Measurements from ENCODE around the gene RASAL1. TPM values are rescaled to one million over a fixed set of nuclear protein-coding genes. Genes with fewer than 3 reads are reported as not detected.

Gene RASAL1
- total and polyA plus RNA-seq, 2 experiments from 2014 or later: 2.7 to 8.2 TPM

- Histone ChIP-seq H3K4me3 (no peak overlapping the region), H3K4me1 (ENCODE audit: insufficient read depth) (peaks cover 14% of the 10 kb centered on the region), H3K36me3 (ENCODE audit: insufficient read depth) (no peaks in the 10 kb centered on the region), H4K20me1 (replicated peaks; ENCODE audit: insufficient read depth) (no peaks in the 10 kb centered on the region), H3F3A (replicated peaks; ENCODE audit: low read depth) (0 out of 2 replicates have a peak, but pooled peaks cover 4% of the 10 kb centered on the region), H3K79me2 (replicated peaks; ENCODE audit: insufficient read depth) (no peaks in the 10 kb centered on the region), H3K4me2 (no peak overlapping the region), H3K9me2 (ENCODE audit: insufficient read depth) (no peaks in the 10 kb centered on the region), H2AFZ (no peak overlapping the region), H3K27me3 (ENCODE audit: insufficient read depth) (peaks cover 8% of the 10 kb centered on the region), H3K27ac (ENCODE audit: low read depth) (no peak overlapping the region)
- ATAC-seq: no peak
- DNase-seq (ENCODE audit: low spot score): no peak
- TF ChIP-seq ETS1 (IDR thresholded peaks at IDR 0.05): no peak
- no peak for TF ChIP-seq EZH2 (IDR thresholded peaks at IDR 0.05; ENCODE audit: low read depth, unreplicated experiment)
- no peak for TF ChIP-seq POLR2AphosphoS5 (IDR thresholded peaks at IDR 0.05; ENCODE audit: low read depth)
- H3K27ac Mint-ChIP-seq: no peak overlapping the region
- H3K4me1 Mint-ChIP-seq: peaks cover 15% of the 10 kb centered on the region
- no peaks in the 10 kb centered on the region for H3K36me3 Mint-ChIP-seq (ENCODE audit: low read depth)
- H3K9me3 Mint-ChIP-seq: no peaks in the 10 kb centered on the region; the same call in 2 of the 3 replicates
- H3K27me3 Mint-ChIP-seq (ENCODE audit: insufficient read depth, low read depth, poor library complexity): peaks cover 20% of the 10 kb centered on the region
- no peak overlapping the region for H3K4me3 Mint-ChIP-seq
These were observed 3.3 kb upstream of the RASAL1 start for GRCh38 chr12:113138826-113139225.

DNA sequence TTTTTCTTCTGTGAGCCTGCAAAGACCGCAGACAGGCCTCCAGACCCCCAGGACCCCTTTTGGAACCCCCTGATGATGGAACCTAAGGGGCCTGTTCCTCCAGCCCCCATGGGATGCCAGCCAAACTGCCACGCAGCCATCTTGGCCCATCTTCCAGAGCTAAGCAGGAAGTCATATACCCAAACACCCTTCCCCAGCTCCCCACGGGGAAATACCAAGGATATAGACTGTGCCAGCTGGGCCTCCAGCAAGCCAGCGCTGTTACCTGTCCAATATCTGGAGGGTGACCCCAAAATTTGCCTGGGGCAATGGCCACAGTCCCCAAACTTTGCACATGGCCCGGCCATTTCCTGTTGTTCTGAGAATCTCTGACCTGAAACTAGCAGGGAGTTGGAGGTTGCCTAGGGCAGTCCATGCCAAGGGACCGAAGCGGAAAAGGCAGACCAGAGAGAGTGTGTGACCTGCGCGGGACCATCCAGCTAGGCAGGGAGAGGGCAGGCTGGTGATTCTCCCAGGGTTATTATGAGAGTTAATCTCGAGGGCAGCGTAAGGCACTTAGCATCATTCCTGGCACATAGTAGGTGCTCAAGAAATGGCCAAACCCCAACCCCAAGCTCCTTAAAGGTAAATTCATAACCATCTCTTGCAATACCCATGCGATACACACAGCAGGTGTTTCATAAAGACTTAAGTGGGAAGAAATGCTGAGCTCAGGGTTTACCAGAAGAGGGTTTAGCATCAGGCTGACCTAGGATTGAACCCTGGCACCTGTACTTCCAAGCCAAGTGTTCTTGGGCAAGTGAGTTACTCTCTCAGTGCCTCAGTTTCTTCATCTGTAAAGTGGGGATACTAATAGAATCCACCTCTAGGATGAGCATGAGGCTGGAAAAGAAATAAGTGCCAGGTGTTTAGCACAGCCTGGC lies 2.6 kb upstream of the RASAL1 start:
- Histone ChIP-seq H4K20me1 (replicated peaks; ENCODE audit: insufficient read depth) (no peaks in the 10 kb centered on the region), H3K9me2 (ENCODE audit: insufficient read depth) (no peaks in the 10 kb centered on the region), H3F3A (replicated peaks; ENCODE audit: low read depth) (0 out of 2 replicates have a peak, but pooled peaks cover 4% of the 10 kb centered on the region), H3K4me1 (ENCODE audit: insufficient read depth) (peaks cover 14% of the 10 kb centered on the region), H3K27ac (ENCODE audit: low read depth) (no peak overlapping the region), H3K27me3 (ENCODE audit: insufficient read depth) (peaks cover 8% of the 10 kb centered on the region), H2AFZ (0 out of 2 replicates have a peak overlapping the region, but pooled peaks have one; percentile 18), H3K36me3 (ENCODE audit: insufficient read depth) (no peaks in the 10 kb centered on the region), H3K79me2 (replicated peaks; ENCODE audit: insufficient read depth) (no peaks in the 10 kb centered on the region), H3K4me2 (no peak overlapping the region), H3K4me3 (no peak overlapping the region)
- DNase-seq (ENCODE audit: low spot score): no peak
- no peak for ATAC-seq
- no peaks in the 10 kb centered on the region for H3K36me3 Mint-ChIP-seq (ENCODE audit: low read depth)
- peaks cover 18% of the 10 kb centered on the region for H3K27me3 Mint-ChIP-seq (ENCODE audit: insufficient read depth, low read depth, poor library complexity)
- H3K4me3 Mint-ChIP-seq: no peak overlapping the region
- H3K4me1 Mint-ChIP-seq: peaks cover 15% of the 10 kb centered on the region
- no peaks in the 10 kb centered on the region for H3K9me3 Mint-ChIP-seq
- H3K27ac Mint-ChIP-seq: no peak overlapping the region
- TF ChIP-seq ZNF114 (CRISPR knock-in tag; IDR thresholded peaks at IDR 0.05) (no peak), CREB1 (CRISPR knock-in tag; IDR thresholded peaks at IDR 0.05; ENCODE audit: low read depth) (no peak), POLR2AphosphoS5 (IDR thresholded peaks at IDR 0.05; ENCODE audit: low read depth) (no peak), STAT1 (IDR thresholded peaks at IDR 0.05; ENCODE audit: unreplicated experiment) (no peak), EZH2 (IDR thresholded peaks at IDR 0.05; ENCODE audit: low read depth, unreplicated experiment) (no peak), CTCF (conservative IDR thresholded peaks at IDR 0.05; ENCODE audit: low read depth in 2 of 2) (no peak), REST (IDR thresholded peaks at IDR 0.05; ENCODE audit: unreplicated experiment) (no peak), NANOG (IDR thresholded peaks at IDR 0.05; ENCODE audit: borderline replicate concordance) (no peak), ETS1 (IDR thresholded peaks at IDR 0.05) (no peak), EZH2phosphoT487 (IDR thresholded peaks at IDR 0.05; ENCODE audit: unreplicated experiment) (no peak), JUNB (IDR thresholded peaks at IDR 0.05; ENCODE audit: unreplicated experiment) (no peak), ZNF331 (CRISPR knock-in tag; IDR thresholded peaks at IDR 0.05; ENCODE audit: low read depth) (no peak)

All from GM23338 (cell line).